GM18520 (cell line): ENCODE data around the gene HSPA12A.

Source experiments
- ATAC-seq: cut with Tn5 transposase; IDR thresholded peaks from one replicate; pipeline ENCODE4 v1.9.1; 2021; ENCODE audit not compliant: unreplicated experiment

The HSPA12A gene

GRCh38 chr10:116694243-116694926 is 48.0 kb downstream of the HSPA12A start:
- no peak for ATAC-seq

GRCh38 chr10:116692225-116692624 is 50.1 kb downstream of the HSPA12A start:
- no peak for ATAC-seq

GRCh38 chr10:116691635-116692034 is 50.7 kb downstream of the HSPA12A start:
- ATAC-seq: no peak

GRCh38 chr10:116690356-116691322 is 51.7 kb downstream of the HSPA12A start:
- ATAC-seq: no peak

GRCh38 chr10:116689744-116690143 is 52.6 kb downstream of the HSPA12A start:
- no peak for ATAC-seq

GRCh38 chr10:116688741-116689495 is 53.4 kb downstream of the HSPA12A start:
- no peak for ATAC-seq

GRCh38 chr10:116688241-116688711 is 54.1 kb downstream of the HSPA12A start:
- no peak for ATAC-seq

- ATAC-seq: no peak
Measured at GRCh38 chr10:116687633-116688032, 54.7 kb downstream of the HSPA12A start.

GRCh38 chr10:116686632-116687031 is 55.7 kb downstream of the HSPA12A start:
- no peak for ATAC-seq

- ATAC-seq: no peak
Measured at GRCh38 chr10:116685807-116686206, 56.6 kb downstream of the HSPA12A start.

GRCh38 chr10:116684781-116685180 is 57.6 kb downstream of the HSPA12A start:
- ATAC-seq: no peak

- ATAC-seq: no peak
Measured at GRCh38 chr10:116683821-116684220, 58.5 kb downstream of the HSPA12A start.

- ATAC-seq: no peak
Measured at GRCh38 chr10:116683166-116683565, 59.2 kb downstream of the HSPA12A start.

- ATAC-seq: no peak
Measured at GRCh38 chr10:116679351-116679750, 63.0 kb downstream of the HSPA12A start.

- no peak for ATAC-seq
Measured at GRCh38 chr10:116676633-116677032, 65.7 kb downstream of the HSPA12A start.

- no peak for ATAC-seq
Measured at GRCh38 chr10:116676118-116676517, 66.2 kb downstream of the HSPA12A start.

GRCh38 chr10:116674901-116675423 is 67.4 kb downstream of the HSPA12A start:
- no peak for ATAC-seq

- ATAC-seq: no peak
Measured at GRCh38 chr10:116673866-116674265, 68.5 kb downstream of the HSPA12A start.

- ATAC-seq: no peak
Measured at GRCh38 chr10:116672891-116673290, 69.5 kb downstream of the HSPA12A start.

GRCh38 chr10:116671274-116671926 is 71.0 kb downstream of the HSPA12A start:
- no peak for ATAC-seq
